GM12878 (cell line): ENCODE results near the gene TFDP1. TPM values are rescaled to one million over a fixed set of nuclear protein-coding genes. Genes with fewer than 3 reads are reported as not detected.

Source experiments
- ATAC-seq: fragments of 200-7000 bp; cut with Tn5 transposase; 3 replicates; pipeline ENCODE4 v1.9.1; 2020; ENCODE audit warnings: mild to moderate bottlenecking, moderate library complexity
- BruUV-seq: library from RNA; stranded (reverse); fragments of 400-500 nt; replicated peaks from 2 replicates; lab custom pipeline; 2021; lab: Mats Ljungman, UMichigan
- CTCF ChIA-PET: fragments of 300-600 bp; sonication (Branson Sonifier 250); formaldehyde crosslinking; extraction: SDS; loops from one replicate; lab custom pipeline; 2021; ENCODE audit warnings: inconsistent platforms; lab: Yijun Ruan, JAX
- POLR2A ChIA-PET: fragments of 350-600 bp; formaldehyde crosslinking; extraction: SDS; loops from one replicate; lab custom pipeline; 2021; ENCODE audit warnings: inconsistent platforms; lab: Charles Lee
- RAD21 ChIA-PET: fragments of 300-600 bp; sonication (Branson Sonifier 250); formaldehyde crosslinking; loops from one replicate; lab custom pipeline; 2023; ENCODE audit warnings: antibody characterized with exemption; ENCODE audit not compliant: unreplicated experiment; lab: Charles Lee
- SMC1A ChIA-PET: fragments of 300-600 bp; sonication (Branson Sonifier 250); formaldehyde crosslinking; loops from one replicate; lab custom pipeline; 2023; ENCODE audit not compliant: unreplicated experiment, uncharacterized antibody; lab: Charles Lee
- DNase-seq: peaks from one replicate; pipeline ENCODE4 v3.0.0-alpha.2; 2011; ENCODE audit warnings: low read depth, low spot score
- FAIRE-seq: peaks from 3 replicates; lab custom pipeline; 2011; peaks lifted over from hg19 to GRCh38; lab: Jason Lieb, UNC
- H2AFZ ChIP-seq: 2 replicates; pipeline ENCODE4 v1.6.0; 2011; ENCODE audit warnings: low read depth, low read length, control low read depth; ENCODE audit not compliant: control insufficient read depth
- H3K27ac ChIP-seq: 2 replicates; pipeline ENCODE4 v1.5.1; 2011; ENCODE audit warnings: control low read depth; ENCODE audit not compliant: control insufficient read depth, insufficient read depth
- H3K27me3 ChIP-seq, 2 experiments: replicated peaks in 1 of 2; 2 replicates each; pipeline versions ENCODE4 v1.6.0 to v1.6.1; 2011; ENCODE audit warnings: low read length in 1 of 2; ENCODE audit not compliant: control insufficient read depth in 2 of 2, insufficient read depth in 2 of 2
- H3K36me3 ChIP-seq, 2 experiments: 2 replicates each; pipeline ENCODE4 v1.5.1; 2011; ENCODE audit warnings: low read length in 1 of 2; ENCODE audit not compliant: control insufficient read depth in 2 of 2, insufficient read depth in 2 of 2
- H3K4me1 ChIP-seq: 2 replicates; pipeline ENCODE4 v1.6.1; 2011; ENCODE audit warnings: mild to moderate bottlenecking, low read length, moderate library complexity, mixed read lengths; ENCODE audit not compliant: control insufficient read depth, insufficient read depth
- H3K4me2 ChIP-seq: 2 replicates; pipeline ENCODE4 v1.6.0; 2011; ENCODE audit warnings: control low read depth; ENCODE audit not compliant: control insufficient read depth, insufficient read depth
- H3K4me3 ChIP-seq: fragments of 200-600 bp; sonication (generic); 2 replicates; pipeline ENCODE4 v1.5.1; 2016
- H3K79me2 ChIP-seq: 2 replicates; pipeline ENCODE4 v1.6.0; 2011; ENCODE audit warnings: low read length; ENCODE audit not compliant: control insufficient read depth, insufficient read depth
- H3K9ac ChIP-seq: 2 replicates; pipeline ENCODE4 v1.8.0; 2011; ENCODE audit warnings: low read length, control low read depth, mixed read lengths; ENCODE audit not compliant: control insufficient read depth, insufficient read depth
- H3K9me3 ChIP-seq: replicated peaks from 3 replicates; pipeline ENCODE4 v1.5.1; 2011; ENCODE audit warnings: mild to moderate bottlenecking, low read length; ENCODE audit not compliant: control insufficient read depth, insufficient read depth
- H4K20me1 ChIP-seq: 2 replicates; pipeline ENCODE4 v1.6.0; 2011; ENCODE audit not compliant: control insufficient read depth, insufficient read depth
- BHLHE40 ChIP-seq, 2 experiments: fragments of 450-650 bp in 1 of 2; IDR thresholded peaks; 2 replicates each; pipeline ENCODE4 v1.6.1; 2011 to 2017; ENCODE audit warnings: low read depth in 2 of 2, borderline replicate concordance in 1 of 2, improper control_type of control experiment in 1 of 2, low read length in 1 of 2, mild to moderate bottlenecking in 1 of 2
- CHD1 ChIP-seq: IDR thresholded peaks from 2 replicates; pipeline ENCODE4 v1.6.1; 2012; ENCODE audit warnings: low read depth, low read length, improper control_type of control experiment
- EGR1 ChIP-seq, 2 experiments: IDR thresholded peaks; 1 replicate in 1 of 2; 2 replicates in 1 of 2; pipeline ENCODE4 v1.6.1; 2011 to 2012; ENCODE audit warnings: low read depth in 2 of 2, low read length in 2 of 2, borderline replicate concordance in 1 of 2, mild to moderate bottlenecking in 1 of 2, moderate library complexity in 1 of 2
- ESRRA ChIP-seq: IDR thresholded peaks from 2 replicates; pipeline ENCODE4 v1.6.1; 2012; ENCODE audit warnings: mild to moderate bottlenecking, low read length, improper control_type of control experiment
- GATAD2B ChIP-seq: fragments of 450-650 bp; conservative IDR thresholded peaks from 2 replicates; pipeline ENCODE4 v1.6.1; 2017; ENCODE audit warnings: low read depth, mild to moderate bottlenecking, moderate library complexity
- IRF4 ChIP-seq: IDR thresholded peaks from 2 replicates; pipeline ENCODE4 v1.6.1; 2011; ENCODE audit warnings: low read depth, low read length
- MTA3 ChIP-seq: IDR thresholded peaks from 2 replicates; pipeline ENCODE4 v1.6.1; 2012; ENCODE audit warnings: low read length, inconsistent platforms, borderline replicate concordance
- NR2F1 ChIP-seq: fragments of 450-650 bp; conservative IDR thresholded peaks from 2 replicates; pipeline ENCODE4 v1.6.1; 2017; ENCODE audit warnings: mild to moderate bottlenecking
- PML ChIP-seq: IDR thresholded peaks from 2 replicates; pipeline ENCODE4 v1.6.1; 2012; ENCODE audit warnings: low read length, inconsistent platforms
- SMC3 ChIP-seq: IDR thresholded peaks from 2 replicates; pipeline ENCODE4 v1.6.1; 2011; ENCODE audit warnings: low read length, improper control_type of control experiment, borderline replicate concordance
- SRF ChIP-seq, 2 experiments: IDR thresholded peaks; 2 replicates each; pipeline ENCODE4 v1.6.1; 2011; ENCODE audit warnings: low read depth in 2 of 2, low read length in 2 of 2, mild to moderate bottlenecking in 1 of 2, moderate library complexity in 1 of 2
- TARDBP ChIP-seq: IDR thresholded peaks from 2 replicates; pipeline ENCODE4 v1.6.1; 2016; ENCODE audit warnings: borderline replicate concordance
- TBL1XR1 ChIP-seq: IDR thresholded peaks from 2 replicates; pipeline ENCODE4 v1.6.1; 2012; ENCODE audit warnings: low read depth, low read length, improper control_type of control experiment
- ZNF274 ChIP-seq: IDR thresholded peaks from one replicate; pipeline ENCODE4 v1.8.0; 2011; ENCODE audit not compliant: insufficient read length, insufficient read depth
- ZNF622 ChIP-seq: fragments of 450-650 bp; IDR thresholded peaks from 2 replicates; pipeline ENCODE4 v1.6.1; 2017; ENCODE audit warnings: mild to moderate bottlenecking, inconsistent platforms
- WGBS: methylation state at CpG from one replicate; pipeline ENCODE4 v1.1.6; 2016; ENCODE audit warnings: low lambda C conversion rate; ENCODE audit not compliant: insufficient replicate concordance, insufficient coverage; ENCODE audit errors: missing lambda C conversion rate; 5-methylcytosine and 5-hydroxymethylcytosine counted together
- in situ Hi-C: fragments of 300-500 bp; cut with MboI; formaldehyde crosslinking; loops from 9 replicates; pipeline ENCODE4 v1.14.3; 2018; ENCODE audit warnings: mixed read lengths
- intact Hi-C: fragments of 100-400 bp; cut with micrococcal nuclease; formaldehyde crosslinking; loops from one replicate; pipeline ENCODE4 v1.14.2; 2022; ENCODE audit not compliant: unreplicated experiment
- polyA plus RNA-seq, 11 experiments: library from polyadenylated mRNA; depleted of rRNA in 4 of 11; unstranded in 6 of 11; stranded (reverse) in 5 of 11; fragments of >200 nt; fragmentation: Nextera tagmentation in 4 of 11; fragmentation: Illumina TruSeq in 1 of 11; extraction: Ambion mirVana in 4 of 11; extraction: Trizol in 1 of 11; gene quantifications; 1 replicate in 1 of 11; 2 replicates in 10 of 11; pipeline versions ENCODE4 v1.2.1 to v1.2.3, GENCODE V29; 2011 to 2016; ENCODE audit warnings: inconsistent platforms in 2 of 11, missing spikeins in 2 of 11, low read depth in 1 of 11
- total RNA-seq, 4 experiments: library from RNA; depleted of rRNA in 3 of 4; stranded (reverse); fragments of >200 nt in 3 of 4; fragmentation: Illumina TruSeq in 1 of 4; extraction: Trizol in 1 of 4; gene quantifications; 2 replicates each; pipeline versions ENCODE4 v1.2.1 to v1.2.3, GENCODE V29; 2013 to 2021
- TF ChIP-seq, protein P1 (sequence below): IDR thresholded peaks from 2 replicates; pipeline ENCODE4 v1.6.1; 2011; ENCODE audit warnings: borderline replicate concordance, low read depth, mild to moderate bottlenecking, moderate library complexity, low read length; ENCODE audit not compliant: insufficient read depth, poor library complexity, severe bottlenecking
- TF ChIP-seq, protein P2 (sequence below): fragments of 450-650 bp; formaldehyde crosslinking; IDR thresholded peaks from 2 replicates; pipeline ENCODE4 v1.4.0; 2022; ENCODE audit warnings: mild to moderate bottlenecking, moderate library complexity

The TFDP1 gene
- total and polyA plus RNA-seq, 10 of the 15 experiments (the other 5 are each of a cell fraction or from before 2014, with no cell fraction given), result 37.7 to 254 (median 119) TPM

- TF ChIP-seq, protein P1, sequence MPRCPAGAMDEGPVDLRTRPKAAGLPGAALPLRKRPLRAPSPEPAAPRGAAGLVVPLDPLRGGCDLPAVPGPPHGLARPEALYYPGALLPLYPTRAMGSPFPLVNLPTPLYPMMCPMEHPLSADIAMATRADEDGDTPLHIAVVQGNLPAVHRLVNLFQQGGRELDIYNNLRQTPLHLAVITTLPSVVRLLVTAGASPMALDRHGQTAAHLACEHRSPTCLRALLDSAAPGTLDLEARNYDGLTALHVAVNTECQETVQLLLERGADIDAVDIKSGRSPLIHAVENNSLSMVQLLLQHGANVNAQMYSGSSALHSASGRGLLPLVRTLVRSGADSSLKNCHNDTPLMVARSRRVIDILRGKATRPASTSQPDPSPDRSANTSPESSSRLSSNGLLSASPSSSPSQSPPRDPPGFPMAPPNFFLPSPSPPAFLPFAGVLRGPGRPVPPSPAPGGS, result no peak
- TF ChIP-seq ESRRA (no peak), TARDBP (no peak), GATAD2B (no peak), ZNF622 (no peak), CHD1 (no peak)
- TF ChIP-seq, protein P2, sequence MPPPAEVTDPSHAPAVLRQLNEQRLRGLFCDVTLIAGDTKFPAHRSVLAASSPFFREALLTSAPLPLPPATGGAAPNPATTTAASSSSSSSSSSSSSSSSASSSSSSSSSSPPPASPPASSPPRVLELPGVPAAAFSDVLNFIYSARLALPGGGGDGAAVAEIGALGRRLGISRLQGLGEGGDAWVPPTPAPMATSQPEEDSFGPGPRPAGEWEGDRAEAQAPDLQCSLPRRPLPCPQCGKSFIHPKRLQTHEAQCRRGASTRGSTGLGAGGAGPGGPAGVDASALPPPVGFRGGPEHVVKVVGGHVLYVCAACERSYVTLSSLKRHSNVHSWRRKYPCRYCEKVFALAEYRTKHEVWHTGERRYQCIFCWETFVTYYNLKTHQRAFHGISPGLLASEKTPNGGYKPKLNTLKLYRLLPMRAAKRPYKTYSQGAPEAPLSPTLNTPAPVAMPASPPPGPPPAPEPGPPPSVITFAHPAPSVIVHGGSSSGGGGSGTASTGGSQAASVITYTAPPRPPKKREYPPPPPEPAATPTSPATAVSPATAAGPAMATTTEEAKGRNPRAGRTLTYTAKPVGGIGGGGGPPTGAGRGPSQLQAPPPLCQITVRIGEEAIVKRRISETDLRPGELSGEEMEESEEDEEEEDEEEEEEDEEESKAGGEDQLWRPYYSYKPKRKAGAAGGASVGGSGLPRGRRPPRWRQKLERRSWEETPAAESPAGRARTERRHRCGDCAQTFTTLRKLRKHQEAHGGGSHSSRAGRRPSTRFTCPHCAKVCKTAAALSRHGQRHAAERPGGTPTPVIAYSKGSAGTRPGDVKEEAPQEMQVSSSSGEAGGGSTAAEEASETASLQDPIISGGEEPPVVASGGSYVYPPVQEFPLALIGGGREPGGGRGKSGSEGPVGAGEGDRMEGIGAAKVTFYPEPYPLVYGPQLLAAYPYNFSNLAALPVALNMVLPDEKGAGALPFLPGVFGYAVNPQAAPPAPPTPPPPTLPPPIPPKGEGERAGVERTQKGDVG (CRISPR knock-in tag), result no peak
Observed at GRCh38 chr13:113635048-113635420, 50.5 kb downstream of the TFDP1 start (continued).

- Histone ChIP-seq H3K4me2 (no peak overlapping the region), H4K20me1 (no peaks in the 10 kb centered on the region), H3K27ac (no peak overlapping the region), H3K4me1 (no peaks in the 10 kb centered on the region), H3K27me3 (no peaks in the 10 kb centered on the region), H3K79me2 (no peaks in the 10 kb centered on the region), H3K9ac (no peak overlapping the region), H2AFZ (no peak overlapping the region), H3K9me3 (no peaks in the 10 kb centered on the region), H3K4me3 (no peak overlapping the region), H3K36me3 (peaks cover 42 to 52% of the 10 kb centered on the region in 2 experiments)
- ATAC-seq (no peak), DNase-seq (no peak), FAIRE-seq (no peak)
- intact Hi-C loops, result no loop called here
- ChIA-PET RAD21 (no interaction called here), POLR2A (no interaction called here), CTCF (no interaction called here), SMC1A (no interaction called here)
- 99% methylated on average over 25 of the region's 25 CpGs for WGBS
- no TSS peak for BruUV-seq
- in situ Hi-C loops, result no loop called here
- TF ChIP-seq NR2F1 (no peak), SMC3 (no peak), MTA3 (no peak), EGR1 (IDR thresholded peaks at IDR 0.05; ENCODE audit: borderline replicate concordance in 1 of 2, low read depth in 2 of 2, low read length in 2 of 2) (no peak), PML (no peak), GATAD2B (no peak), SRF (IDR thresholded peaks at IDR 0.05; ENCODE audit: low read depth in 2 of 2, low read length in 2 of 2) (no peak), TBL1XR1 (no peak), ZNF274 (no peak), IRF4 (no peak), BHLHE40 (IDR thresholded peaks at IDR 0.05; ENCODE audit: borderline replicate concordance in 1 of 2, low read depth in 2 of 2, low read length in 1 of 2) (no peak)
Observed at GRCh38 chr13:113635709-113636108, 51.2 kb downstream of the TFDP1 start.
